Measurements from ENCODE around the gene SRRM5.
"Not testable (repeated sequence)": the region's sequence is repeated elsewhere in the genome, so short reads cannot be mapped to it uniquely, and the experiment has no call there.

SRRM5 gene

DNA sequence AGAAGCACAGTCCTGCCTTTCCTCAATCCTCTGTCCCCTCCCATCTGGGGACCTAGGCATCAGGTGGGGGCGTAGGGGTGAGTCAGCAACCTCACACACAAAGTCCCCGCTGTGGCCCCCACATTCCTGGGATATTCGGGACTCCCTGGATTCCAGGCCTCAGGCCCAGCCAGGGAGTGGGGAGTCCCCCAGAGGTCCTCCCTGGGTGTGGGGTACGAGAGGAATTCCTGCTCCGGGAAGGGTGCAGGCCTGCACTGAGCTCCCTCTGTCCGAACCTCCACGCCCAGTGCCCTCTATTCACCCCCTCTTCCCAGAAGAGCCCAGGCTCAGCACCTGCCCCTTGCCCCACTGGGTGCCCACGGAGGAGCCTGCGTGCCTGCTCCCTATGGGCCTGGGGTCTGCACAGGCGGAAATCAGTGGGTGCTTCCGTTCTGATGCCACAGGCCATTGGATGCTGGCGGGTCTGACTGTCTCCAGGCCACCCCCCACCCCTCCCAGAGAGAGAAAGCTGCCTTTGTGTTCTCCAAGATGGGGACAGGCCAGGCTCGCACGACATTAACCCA is 24.3 kb downstream of the SRRM5 start:
- in situ Hi-C loops (cut with MboI; ENCODE audit: low sequenced_read_pairs), result no loop called here

- in situ Hi-C loops (cut with MboI; ENCODE audit: low sequenced_read_pairs), result no loop called here
These were observed 26.5 kb downstream of the SRRM5 start for GRCh38 chr19:43638214-43638994.

- in situ Hi-C loops (cut with MboI; ENCODE audit: low sequenced_read_pairs), result no loop called here
These were observed 27.2 kb downstream of the SRRM5 start for GRCh38 chr19:43638995-43639518.

- in situ Hi-C loops (cut with MboI; ENCODE audit: low sequenced_read_pairs), result no loop called here
These were observed 27.9 kb downstream of the SRRM5 start, which contains the start of gene CADM4 for GRCh38 chr19:43639519-43640423. Gene CADM4, minus strand, starts transcription at chr19:43639850. Its CDS starts 60 bp downstream, at chr19:43639790.

DNA sequence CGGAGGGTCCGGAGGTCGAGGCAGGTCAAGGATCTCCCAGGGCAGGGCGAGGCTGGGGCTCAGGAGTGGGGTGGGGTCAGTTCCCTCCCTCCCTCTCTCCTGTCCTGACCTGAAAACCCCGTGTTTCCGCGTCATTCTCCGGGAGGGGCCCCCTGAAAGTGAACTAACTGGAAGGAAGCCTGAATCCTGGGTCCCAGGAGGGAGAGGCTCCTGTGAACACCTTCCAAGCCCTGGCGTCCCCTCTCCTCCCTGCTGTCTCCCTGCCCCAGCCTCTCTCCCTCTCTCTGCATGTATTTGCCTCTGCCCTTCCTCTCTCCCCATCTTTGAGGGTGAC is 28.5 kb downstream of the SRRM5 start:
- in situ Hi-C loops (cut with MboI; ENCODE audit: low sequenced_read_pairs), result no loop called here

GRCh38 chr19:43641333-43641732 is 29.4 kb downstream of the SRRM5 start:
- in situ Hi-C loops (cut with MboI; ENCODE audit: low sequenced_read_pairs), result no loop called here

DNA sequence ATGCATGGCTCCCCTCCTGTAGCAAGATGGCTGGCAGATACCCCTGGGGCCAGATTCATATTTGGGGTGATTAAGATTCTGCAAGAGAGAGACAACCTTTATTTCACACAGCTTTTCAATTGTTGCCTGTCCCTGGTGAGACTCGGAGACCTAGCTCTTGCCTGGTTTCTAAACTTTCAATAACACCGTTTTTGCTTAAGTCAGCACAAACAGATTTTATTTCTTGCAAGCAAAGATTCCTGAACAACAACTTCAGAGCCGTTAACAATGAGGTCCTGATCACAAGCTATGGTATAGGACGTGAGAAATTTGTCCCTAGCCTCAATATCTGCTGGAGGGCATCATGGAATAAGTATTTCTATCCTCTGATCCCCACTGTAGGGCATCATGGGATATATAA is 30.6 kb downstream of the SRRM5 start:
- in situ Hi-C loops (cut with MboI; ENCODE audit: low sequenced_read_pairs), result no loop called here

DNA sequence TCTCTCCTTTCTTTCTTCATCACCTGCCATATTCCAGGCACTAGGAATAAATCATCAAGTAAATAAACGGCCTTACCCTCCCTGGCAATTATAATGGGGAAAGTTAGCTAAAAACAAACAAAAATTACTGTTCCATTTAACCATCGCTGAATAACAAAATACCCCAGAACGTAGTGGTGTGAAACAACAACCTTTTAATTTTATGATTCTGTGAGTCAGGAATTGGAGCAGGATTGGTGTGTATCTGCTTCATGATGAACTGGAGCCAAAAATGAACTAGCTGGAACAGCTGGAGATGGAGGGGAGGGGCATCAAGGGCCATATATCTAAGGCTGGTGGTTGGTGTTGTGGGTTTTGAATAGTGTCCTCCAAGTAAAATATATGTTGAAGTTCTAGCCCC is 31.4 kb downstream of the SRRM5 start:
- in situ Hi-C loops (cut with MboI; ENCODE audit: low sequenced_read_pairs), result no loop called here

DNA sequence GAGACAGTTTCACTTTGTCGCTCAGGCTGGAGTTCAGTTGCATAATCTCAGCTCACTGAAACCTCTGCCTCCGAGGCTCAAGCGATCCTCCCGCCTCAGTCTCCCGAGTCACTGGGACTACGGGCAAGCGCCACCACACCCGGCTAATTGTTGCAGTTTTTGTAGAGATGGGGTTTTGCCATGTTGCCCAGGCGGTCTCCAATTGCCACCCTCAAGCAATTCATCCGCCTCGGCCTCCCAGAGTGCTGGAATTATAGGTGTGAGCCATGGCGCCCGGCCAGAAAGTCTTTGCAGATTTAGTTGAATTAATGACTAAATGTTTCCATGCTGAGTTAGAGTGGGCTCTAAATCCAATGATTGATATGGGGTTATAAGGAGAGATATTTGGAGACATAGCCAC is 32.3 kb downstream of the SRRM5 start:
- in situ Hi-C loops (cut with MboI; ENCODE audit: low sequenced_read_pairs), result no loop called here

GRCh38 chr19:43648633-43649032 is 36.7 kb downstream of the SRRM5 start:
- in situ Hi-C loops (cut with MboI; ENCODE audit: low sequenced_read_pairs), result no loop called here

DNA sequence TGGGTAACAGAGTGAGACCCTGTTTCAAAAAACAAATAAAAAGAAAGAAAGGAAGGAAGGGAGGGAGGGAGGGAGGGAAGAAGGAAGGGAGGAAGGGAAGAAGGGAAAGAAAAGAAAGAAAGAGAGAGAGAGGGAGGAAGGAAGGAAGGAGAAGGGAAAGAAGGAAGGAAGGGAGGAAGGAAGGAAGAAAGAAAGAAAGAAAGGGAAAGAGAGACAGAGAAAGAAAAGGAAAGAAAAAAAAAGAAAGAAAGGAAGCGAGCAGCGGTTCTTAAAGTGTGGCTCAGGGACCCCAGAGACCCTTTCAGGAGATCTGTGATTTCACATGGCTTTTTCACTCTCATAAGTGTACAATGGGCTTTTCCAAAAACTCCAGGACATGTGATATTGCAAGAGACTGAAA is 37.6 kb downstream of the SRRM5 start:
- in situ Hi-C loops (cut with MboI; ENCODE audit: low sequenced_read_pairs), result no loop called here

- in situ Hi-C loops (cut with MboI; ENCODE audit: low sequenced_read_pairs), result not testable (repeated sequence)
These were observed 38.4 kb downstream of the SRRM5 start for GRCh38 chr19:43650276-43650675.

GRCh38 chr19:43651758-43652545 is 40.1 kb downstream of the SRRM5 start:
- in situ Hi-C loops (cut with MboI; ENCODE audit: low sequenced_read_pairs), result no loop called here

- in situ Hi-C loops (cut with MboI; ENCODE audit: low sequenced_read_pairs), result no loop called here
These were observed 40.6 kb downstream of the SRRM5 start for GRCh38 chr19:43652546-43652874.

DNA sequence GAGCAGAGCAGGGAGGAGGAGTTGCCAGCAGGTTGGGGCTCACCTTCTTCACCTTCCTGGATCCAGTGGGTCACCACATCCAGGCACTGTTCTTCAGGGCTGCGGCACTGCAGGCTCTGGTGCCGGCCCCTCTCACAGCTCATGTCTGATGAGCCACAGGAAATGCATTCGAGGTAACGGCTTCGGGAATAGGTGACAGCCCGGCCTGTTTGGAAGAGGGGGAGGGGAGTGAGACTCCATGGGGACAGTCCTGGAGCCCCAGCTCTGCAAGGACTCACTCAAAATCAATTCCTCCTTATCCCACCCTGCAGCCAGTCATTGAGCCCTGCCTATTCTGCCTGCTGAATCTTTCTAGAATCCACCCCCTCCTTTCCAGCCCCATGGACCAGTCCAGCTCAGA is 44.5 kb downstream of the SRRM5 start:
- in situ Hi-C loops (cut with MboI; ENCODE audit: low sequenced_read_pairs), result no loop called here

DNA sequence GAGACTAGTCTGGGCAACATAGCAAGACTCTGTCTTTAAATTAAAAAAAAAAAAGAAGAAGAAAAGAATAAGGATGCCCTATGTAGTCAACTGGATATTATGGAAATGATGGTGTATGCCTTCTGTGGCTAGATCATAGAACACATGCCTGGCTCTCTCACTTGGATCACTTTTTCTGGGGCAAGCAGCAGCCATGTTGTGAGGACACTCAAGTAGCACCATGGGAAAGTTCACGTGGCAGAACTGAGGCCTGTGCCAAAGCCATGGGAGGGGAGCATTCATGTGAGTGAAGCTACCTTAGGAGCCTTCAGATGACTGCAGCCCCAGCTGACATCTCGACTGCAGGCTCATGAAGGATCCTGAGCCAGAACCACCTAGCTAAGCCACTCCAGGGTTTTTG is 46.1 kb downstream of the SRRM5 start:
- in situ Hi-C loops (cut with MboI; ENCODE audit: low sequenced_read_pairs), result no loop called here

DNA sequence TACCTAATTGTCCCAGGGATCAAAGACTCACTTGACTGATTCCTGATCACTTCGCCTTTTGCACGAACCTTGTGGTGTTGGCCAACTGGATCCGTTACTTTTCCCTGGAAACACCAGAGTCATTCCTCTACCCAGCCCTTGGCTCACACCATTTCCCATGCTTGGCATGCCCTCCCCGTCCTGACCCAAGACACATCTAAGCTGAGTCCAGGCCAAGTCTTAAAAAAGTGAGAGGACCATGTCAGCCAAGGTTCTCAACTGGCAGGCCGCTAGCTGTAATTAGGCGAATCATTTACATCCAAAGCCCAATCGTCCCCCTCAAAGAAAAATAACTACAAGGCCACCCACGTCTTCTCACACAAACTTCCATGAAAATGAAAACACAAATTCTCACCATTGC is 46.6 kb downstream of the SRRM5 start:
- in situ Hi-C loops (cut with MboI; ENCODE audit: low sequenced_read_pairs), result no loop called here

GRCh38 chr19:43660301-43660970 is 48.5 kb downstream of the SRRM5 start:
- in situ Hi-C loops (cut with MboI; ENCODE audit: low sequenced_read_pairs), result no loop called here

DNA sequence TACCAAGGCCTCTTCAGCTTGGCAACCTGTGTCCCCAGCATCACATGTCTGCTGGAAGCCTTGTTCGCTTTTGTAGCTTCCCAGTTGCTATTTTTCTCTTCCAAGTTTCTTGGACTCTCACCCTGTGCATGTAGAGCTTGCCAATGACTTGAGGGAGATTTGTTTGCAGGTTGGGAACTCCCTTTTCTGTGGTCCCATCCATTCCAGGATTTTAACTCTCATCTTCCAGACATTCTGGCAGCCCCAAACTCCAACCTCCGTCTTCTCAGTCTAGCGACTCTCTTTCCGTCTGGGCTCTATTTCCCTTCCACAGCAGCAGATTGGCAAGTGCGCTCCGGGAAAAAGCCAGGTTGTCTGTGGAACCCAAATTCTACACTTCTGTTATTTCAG is 49.1 kb downstream of the SRRM5 start:
- in situ Hi-C loops (cut with MboI; ENCODE audit: low sequenced_read_pairs), result no loop called here

GRCh38 chr19:43662487-43662886 is 50.6 kb downstream of the SRRM5 start:
- in situ Hi-C loops (cut with MboI; ENCODE audit: low sequenced_read_pairs), result no loop called here
